HPDE6-E6E7 (cell line): ENCODE data around the gene SEMA3G.

Experiments used
- DNase-seq: peaks from one replicate; pipeline ENCODE4 v3.0.0; 2011; ENCODE audit warnings: missing footprints; ENCODE audit errors: extremely low spot score

The SEMA3G gene

GRCh38 chr3:52453496-52454249 lies 8.8 kb upstream of the SEMA3G start, which contains the start of gene TNNC1:
Gene TNNC1, minus strand, starts transcription at chr3:52454041. Its CDS starts 26 bp downstream, at chr3:52454015.
- no peak for DNase-seq

- no peak for DNase-seq
Measured at GRCh38 chr3:52452570-52453221, 7.8 kb upstream of the SEMA3G start.

DNA sequence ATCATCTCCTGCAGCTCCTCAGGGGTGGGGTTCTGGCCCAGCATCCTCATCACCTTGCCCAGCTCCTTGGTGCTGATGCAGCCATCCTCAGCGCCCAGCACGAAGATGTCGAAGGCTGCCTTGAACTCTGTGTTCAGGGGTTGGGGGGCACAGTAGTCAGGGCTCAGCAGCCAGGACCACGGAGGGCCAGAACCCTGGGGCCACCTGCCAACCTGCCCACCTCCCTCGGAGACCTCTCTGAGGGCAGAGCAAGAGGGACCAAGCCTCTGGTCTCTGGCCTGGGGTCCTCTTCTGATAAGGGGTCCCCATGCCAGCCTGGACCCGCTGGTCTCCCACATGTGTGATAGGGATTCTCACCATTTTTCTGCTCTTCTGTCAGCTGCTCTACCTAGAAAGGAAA lies 7.2 kb upstream of the SEMA3G start:
- DNase-seq = no peak

GRCh38 chr3:52451237-52452083 lies 6.6 kb upstream of the SEMA3G start:
- DNase-seq = no peak

DNA sequence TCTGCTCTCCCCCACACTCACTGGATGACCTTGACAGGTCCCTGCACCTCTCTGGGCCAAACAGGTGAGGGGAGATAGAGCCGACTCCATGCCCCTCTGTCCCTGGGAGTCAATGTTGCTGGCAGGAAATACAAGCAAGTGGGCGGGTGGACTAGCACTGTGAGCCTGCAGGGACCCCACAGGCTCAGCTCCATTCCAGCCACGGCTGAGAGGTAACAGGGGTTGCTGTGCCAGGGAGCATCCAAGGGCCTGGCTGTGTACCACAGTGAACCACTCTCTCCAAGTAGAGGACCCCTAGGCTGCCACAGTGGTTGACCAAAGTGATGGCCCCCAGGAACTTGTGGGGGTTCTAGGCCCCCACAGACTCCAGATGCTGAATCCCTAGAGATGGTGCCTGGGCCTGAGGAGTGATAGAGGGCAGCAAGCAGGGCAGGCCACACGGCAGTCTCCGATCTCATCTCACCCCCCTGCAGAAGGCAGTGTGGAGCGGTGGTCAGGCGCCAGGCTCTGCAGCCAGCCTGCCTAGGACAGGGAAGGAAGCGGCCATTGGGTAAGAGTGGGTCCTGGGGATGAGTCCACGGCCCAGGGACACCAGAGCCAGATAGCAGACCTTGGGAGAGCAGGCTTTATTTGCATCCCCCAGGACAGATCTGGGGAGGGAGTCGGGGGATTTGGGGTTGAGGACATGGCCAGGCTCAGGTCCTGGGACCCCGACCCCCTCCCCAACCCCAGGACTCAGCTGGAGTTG lies 5.8 kb upstream of the SEMA3G start:
- DNase-seq = no peak

DNA sequence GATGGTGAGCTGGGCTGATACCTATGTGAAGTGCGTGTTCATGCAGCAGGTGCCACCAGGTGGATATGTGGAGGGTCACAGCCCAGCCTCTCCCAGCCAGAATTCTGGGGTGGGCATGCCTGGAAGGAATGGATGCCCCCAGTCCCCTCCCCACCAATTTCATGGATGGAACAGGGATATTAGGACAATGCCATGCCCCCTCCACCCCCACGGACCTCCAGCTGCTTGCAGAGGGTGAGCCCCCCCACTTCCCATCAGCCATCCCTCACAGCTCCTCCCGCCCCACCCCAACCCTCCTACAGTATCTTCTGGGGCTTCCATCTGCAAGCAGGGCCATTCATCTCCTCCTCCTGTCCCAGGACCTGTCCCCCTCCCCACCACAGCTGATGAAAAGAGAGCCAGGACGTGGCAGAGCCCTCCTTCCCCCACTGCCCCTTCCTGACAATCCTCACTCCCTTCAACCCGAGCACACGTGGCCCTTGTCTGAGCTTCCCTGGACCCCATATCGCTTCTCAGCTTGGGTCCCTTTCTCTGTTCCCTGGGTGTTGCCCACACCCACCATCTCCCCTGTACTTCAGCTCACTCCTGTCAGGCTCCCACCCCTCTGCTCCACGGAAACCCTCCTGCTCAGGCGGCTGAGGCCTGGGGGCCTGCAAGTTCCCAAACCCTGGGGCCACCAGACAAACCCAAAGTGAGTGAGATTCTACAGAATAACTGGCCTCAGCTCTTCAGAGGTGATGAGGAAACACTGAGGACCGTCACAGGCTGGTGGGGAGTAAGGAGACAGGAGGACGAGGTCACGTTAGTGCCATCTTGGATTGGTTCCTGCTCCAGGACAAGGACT lies 2.8 kb upstream of the SEMA3G start:
- DNase-seq = no peak

DNA sequence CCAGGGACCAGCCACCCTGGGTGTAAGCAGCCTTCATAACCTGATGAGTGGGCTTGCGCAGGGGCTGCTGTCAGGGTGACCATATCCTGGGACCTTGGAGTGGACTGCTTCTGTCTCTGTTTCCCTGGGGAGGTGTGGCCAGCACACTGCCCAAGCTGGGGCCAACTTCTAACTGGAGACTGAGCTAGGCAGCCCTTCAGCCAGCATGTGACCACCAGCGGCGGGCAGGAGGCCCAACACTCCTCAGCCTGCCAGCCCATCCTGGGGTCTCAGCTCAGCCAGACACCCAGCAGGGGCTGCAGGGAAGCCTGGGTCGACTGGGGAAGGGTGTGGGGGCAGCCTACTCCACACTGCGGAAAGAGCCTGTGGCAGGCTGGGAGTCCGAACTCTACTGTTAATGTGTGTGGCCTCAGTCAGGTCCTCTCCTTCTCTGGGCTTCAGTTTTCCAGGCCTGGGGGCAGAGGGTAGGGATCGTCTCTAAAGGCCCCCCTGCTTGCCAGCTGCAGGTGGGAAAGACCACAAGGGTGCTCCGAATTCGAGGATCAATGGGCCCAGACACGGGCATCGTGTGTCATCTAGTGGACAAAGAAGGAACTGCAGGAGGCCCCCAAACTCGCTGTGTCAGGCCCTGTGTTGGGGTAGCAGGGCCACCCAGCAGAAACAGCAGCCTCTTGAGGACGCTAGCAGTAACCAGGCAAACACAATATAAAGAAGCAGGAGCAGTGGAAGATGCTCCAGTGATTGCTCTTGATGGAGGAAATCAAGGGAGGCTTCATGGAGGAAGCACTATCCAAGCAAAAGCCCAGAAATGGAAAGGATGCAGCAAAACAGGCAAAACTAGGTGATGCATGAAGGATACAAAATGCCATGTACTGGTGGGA lies 2.0 kb upstream of the SEMA3G start:
- no peak for DNase-seq

DNA sequence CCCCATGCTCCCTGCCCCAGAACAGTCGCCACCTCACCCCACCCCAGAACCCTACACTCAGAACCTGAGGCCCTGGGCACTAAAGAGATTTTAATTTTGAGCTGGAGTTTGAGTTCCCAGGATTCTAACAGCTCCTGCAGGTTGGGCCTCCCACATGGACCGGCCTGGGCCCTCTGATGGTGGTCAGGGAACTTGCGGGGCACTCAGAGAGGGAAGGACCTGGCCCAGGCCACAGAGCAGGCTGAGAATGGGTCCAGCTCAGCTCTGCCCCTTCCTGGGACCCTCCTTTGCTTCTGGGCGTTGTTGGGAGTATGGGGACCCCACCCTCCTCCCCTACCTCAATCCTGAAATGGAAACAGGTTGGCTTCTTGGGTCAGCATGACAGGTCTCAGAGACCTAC lies 1.1 kb upstream of the SEMA3G start:
- no peak for DNase-seq

GRCh38 chr3:52443791-52444687 lies 864 bp downstream of the SEMA3G start:
- no peak for DNase-seq

GRCh38 chr3:52443268-52443610 lies 1.7 kb downstream of the SEMA3G start:
- no peak for DNase-seq

- DNase-seq = no peak
Measured at GRCh38 chr3:52442409-52443267, 2.3 kb downstream of the SEMA3G start.

GRCh38 chr3:52441772-52442332 lies 3.1 kb downstream of the SEMA3G start:
- no peak for DNase-seq

DNA sequence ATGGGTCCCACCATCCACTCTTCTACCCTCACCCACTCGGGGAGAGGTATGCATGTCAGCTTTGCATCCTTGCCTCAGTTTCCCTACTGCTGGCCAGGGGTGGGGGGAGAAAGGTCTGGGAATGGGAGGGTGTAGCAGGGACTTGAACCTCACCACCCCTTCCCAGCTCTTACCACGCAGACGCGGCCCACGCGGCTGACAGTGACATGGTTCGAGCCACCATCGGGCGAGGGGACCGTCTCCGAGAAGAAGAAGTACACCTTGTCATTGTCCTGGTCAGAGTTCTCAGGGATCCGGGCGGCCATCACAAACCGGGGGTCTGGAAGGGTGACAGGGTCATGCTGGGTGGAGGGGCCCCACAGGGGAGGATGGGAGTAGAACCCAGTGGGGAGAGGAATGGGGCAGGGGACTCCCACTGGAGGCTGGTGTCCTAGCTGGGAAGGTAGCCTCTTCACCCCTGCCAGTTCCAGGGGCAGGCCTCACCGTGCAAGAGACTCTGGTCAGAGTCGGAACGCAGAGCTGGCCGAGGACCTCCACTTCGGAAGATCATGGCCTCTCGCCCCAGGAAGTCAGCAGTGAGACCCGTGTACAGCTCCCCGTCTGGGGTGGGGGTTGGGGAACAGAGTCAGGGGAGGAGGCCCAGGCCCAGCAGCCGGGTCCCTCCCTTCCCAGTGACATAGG lies 3.7 kb downstream of the SEMA3G start:
- no peak for DNase-seq

- DNase-seq = no peak
Measured at GRCh38 chr3:52440671-52441070, 4.2 kb downstream of the SEMA3G start.

- DNase-seq = no peak
Measured at GRCh38 chr3:52440249-52440551, 4.7 kb downstream of the SEMA3G start.

DNA sequence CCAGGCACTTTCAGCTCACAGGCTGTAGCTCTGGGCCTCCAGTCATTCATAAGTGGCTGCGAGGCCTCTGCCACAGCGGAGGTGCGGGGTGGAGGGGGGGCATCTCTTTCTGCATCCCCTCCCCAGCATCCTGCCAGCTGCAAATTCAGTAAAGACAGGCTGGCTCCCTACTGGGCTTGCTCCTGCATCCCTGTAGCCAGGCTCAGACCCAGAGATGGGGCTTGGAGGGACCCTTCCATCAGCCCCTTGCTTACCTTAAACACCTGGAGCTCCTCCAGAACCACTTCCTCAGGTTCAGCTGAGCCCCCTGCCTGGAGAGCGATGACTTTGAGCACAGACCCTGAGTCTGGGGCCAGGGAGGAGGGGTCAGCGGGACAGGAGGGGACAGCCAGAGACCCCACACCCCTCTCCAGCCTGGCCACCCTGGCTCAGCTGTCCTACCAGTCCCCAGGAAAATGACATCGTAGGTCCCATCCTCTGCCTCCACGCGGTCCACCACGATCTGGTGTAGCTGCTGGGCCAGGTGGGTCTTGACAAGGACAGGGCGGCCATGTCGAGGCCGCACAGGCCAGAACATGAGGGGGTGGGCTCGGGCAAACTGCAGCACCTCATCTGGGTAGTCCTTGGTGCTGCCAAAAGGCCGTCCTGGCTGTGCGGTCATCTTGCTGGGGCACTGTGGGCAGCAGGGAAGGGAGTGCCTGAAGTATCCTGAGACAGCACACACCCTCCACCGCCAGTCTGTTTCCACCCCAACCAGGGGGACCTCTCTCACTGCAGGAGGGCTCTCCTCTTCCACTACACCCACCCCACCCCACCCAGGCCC lies 5.3 kb downstream of the SEMA3G start:
- no peak for DNase-seq
